ENCODE data around the gene TMEM174.
"Not testable (repeated sequence)": the region's sequence is repeated elsewhere in the genome, so short reads cannot be mapped to it uniquely, and the experiment has no call there.

TMEM174 gene

GRCh38 chr5:73197637-73198257, 24.8 kb downstream of the TMEM174 start:
- DNase-seq: no peak

DNA sequence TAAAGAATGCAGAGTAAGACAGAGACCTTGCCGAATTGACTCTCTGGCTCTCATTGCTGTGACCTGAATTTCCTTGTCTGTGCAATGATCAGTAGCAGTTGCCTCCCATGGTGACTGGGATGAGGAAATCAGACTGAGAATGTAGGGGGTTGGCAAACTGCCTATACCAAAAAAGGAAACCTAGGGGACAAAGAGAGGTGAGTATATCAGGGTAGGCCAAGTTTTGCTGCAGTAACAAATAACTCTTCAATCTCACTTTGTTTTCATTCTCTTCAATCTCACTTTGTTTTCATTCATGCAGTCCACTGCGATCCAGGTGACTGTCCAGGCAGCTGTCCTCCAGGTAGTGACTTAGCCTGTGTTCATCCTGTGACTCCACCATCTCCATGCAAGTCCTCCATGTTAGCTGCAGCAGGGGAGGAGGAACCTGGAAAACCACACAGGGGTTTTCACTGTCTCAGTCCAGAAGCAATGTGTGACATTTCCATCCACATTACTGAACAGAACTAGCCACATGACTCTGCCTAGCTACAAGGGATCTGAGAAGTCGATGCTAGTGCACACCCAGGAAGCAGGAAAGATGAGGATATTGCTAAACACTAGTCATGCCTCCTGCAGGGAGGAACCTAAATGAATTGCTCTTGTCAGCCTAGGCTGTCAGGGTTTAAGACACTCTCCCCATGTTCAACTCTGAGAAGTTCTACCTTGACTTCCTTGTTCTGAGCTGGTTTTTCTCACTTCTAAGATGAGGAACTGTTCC, 26.0 kb downstream of the TMEM174 start:
- no peak for DNase-seq

DNA sequence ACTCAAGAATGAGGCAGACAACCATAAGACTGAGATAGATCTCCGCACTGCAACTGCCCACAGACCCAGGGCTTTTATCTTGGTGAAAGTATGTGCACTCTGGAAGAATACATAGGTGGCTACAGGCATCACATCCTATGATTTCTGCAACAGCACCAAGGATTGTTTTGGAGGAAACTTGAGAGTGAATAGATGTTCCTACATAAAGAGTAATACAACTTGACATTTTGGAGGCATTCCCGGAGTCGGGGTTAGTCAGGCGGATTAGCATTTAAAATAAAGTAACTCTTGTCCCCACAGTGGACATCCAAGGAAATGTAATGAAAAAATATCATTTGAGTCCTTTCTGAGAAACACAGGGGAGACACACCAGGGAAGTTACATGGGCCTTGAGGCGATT, 26.7 kb downstream of the TMEM174 start:
- DNase-seq: no peak

- peak; percentile 72 for DNase-seq
These were observed 28.8 kb downstream of the TMEM174 start for GRCh38 chr5:73201547-73202513.

DNA sequence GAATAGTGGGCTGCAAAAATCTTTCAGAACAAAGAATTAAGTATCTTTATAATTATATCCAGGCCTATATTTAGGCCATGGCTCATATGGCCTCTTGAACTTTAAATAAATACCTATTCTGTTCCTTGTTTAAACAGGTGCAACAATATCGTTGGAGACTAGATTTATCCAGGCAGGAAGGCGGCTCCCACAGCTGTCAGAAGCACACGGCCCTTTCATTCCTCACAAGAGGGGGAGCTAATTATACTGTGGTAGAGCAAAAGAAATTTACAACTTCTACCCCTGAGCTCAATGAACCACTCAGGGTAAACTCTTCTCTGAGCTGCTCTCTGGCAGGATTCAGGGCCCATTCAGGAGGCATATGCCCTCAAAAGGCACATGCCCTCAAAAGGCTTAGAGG, 31.3 kb downstream of the TMEM174 start:
- no peak for DNase-seq

DNA sequence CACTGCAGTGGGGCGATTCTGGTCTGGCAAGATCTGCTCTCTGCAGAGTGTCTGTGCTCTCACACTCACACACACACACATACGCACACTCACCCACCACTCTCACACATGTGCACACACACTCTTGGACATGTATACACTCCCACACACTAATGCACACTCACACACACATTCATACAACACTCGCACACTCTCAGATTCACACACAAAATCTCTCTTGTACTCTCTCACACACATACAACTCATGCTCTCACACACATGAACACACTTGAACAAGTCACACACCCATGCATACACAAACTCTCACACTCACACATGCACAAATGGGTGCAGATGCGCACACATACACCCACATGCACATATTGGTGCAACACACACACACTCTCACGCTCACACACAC, 31.7 kb downstream of the TMEM174 start:
- no peak for DNase-seq

DNA sequence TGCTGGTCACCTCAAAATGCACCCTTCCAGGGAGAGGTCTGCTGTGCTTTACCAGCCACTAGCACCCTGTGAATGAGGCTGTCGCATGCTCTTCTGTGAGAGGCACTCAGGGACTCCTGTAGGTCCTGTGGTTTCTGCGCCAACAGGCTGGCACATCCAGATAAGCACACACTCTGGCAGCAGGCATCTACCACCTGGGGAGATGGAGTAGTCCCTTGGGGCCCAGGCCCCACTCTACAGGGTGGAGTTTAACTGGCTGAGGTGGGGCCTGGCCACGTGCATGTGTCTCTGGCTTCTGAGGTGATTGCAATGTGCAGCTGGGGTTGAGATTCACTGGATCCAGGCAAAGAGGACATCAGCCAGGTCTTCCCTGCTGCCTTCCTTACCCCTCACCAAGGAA, 32.3 kb downstream of the TMEM174 start:
- DNase-seq: no peak

GRCh38 chr5:73207239-73207638, 34.2 kb downstream of the TMEM174 start:
- DNase-seq: not testable (repeated sequence)

DNA sequence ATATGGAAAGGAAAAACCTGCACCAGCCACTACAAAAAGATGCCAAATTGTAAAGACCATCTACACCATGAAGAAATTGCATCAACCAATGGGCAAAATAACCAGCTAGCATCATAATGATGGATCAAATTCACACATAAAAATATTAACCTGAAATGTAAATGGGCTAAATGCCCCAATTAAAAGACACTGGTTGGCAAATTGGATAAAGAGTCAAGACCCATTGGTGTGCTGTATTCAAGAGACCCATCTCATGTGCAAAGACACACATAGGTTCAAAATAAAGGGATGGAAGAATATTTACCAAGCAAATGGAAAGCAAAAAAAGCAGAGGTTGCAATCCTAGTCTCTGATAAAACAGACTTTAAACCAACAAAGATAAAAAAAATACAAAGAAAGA, 36.1 kb downstream of the TMEM174 start:
- not testable (repeated sequence) for DNase-seq

DNA sequence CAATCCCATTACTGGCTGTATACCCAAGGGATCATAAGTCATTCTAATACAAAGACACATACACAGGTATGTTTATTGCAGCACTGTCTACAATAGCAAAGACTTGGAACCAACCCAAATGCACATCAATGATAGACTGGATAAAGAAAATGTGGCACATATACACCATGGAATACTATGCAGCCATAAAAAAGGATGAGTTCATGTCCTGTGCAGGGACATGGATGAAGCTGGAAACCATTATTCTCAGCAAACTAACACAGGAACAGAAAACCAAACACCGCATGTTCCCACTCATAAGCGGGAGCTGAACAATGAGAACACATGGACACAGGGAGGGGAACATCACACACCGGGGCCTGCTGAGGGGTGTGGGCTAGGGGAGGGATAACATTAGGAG, 39.7 kb downstream of the TMEM174 start:
- DNase-seq: not testable (repeated sequence)

- no peak for DNase-seq
These were observed 40.6 kb downstream of the TMEM174 start for GRCh38 chr5:73213566-73213998.

DNA sequence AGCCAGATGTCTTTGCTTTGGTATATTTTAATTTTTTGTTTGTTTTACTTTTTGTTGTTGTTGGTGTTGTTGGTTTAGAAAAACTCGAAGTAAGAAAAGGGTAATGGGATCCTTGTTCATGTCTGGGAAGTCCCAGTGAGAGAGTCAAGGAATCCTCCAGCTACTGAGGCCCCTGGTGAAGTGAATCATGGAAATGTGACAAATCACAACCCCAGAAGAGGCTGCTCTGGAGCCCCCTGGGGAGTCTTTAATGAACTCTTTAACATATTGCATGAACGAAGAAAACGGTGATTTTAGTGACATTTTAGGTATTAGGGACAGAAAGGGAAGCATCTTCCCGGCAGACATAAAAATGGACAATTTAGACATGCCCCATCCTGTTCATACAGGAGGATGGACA, 41.3 kb downstream of the TMEM174 start:
- DNase-seq: no peak

DNA sequence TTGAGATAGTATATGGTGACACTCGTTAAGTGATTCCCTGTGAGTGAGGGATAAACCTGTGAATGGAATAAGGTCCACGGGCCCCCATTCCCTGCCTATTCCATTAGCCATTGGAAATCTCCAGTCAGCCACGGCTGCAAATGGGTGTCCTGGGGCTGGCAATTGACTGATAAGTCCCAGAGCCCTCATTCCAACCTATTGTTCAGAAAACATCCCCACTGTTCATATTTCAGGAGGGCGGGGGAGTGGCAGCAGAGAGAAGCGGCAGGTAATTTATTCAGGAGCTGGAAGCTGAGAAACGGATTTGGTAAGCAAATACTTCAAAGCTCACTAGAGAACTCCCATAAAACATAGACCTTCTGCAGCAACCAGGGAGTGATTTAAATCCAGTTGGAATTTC, 42.0 kb downstream of the TMEM174 start:
- DNase-seq: no peak

- DNase-seq: no peak
These were observed 42.5 kb downstream of the TMEM174 start for GRCh38 chr5:73215531-73215890.

- DNase-seq: peak; percentile 68
These were observed 43.1 kb downstream of the TMEM174 start for GRCh38 chr5:73215891-73216610.

DNA sequence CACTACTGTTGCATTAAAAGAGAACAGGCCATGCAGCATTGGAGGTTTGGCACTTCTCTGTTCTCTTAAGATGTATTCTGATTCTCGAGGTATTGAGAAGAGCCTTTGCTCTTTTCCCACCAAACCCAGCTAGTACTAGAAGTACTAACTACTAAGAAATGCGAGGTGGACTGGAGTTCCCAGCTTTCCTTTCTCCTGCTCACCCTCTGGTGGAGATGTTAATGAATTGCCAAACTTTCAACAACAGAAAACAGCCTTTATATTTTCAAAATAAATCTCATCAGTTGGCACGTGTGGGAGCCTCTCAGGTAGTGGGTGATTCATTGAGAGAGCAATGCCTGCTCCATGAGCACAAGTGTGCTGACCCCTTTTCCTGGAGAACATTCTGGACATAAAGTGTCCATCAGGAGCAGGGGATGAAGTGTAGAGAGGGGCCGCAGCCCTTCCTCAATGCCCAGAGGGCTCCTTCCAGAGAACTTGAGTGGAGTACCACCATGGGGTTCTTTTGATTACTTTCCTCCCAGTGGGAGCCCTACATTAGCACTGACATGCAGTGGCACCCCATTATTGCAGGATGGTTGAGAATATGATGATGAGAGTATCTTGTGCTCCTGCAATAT, 45.7 kb downstream of the TMEM174 start:
- no peak for DNase-seq

GRCh38 chr5:73219336-73219735, 46.3 kb downstream of the TMEM174 start:
- not testable (repeated sequence) for DNase-seq

DNA sequence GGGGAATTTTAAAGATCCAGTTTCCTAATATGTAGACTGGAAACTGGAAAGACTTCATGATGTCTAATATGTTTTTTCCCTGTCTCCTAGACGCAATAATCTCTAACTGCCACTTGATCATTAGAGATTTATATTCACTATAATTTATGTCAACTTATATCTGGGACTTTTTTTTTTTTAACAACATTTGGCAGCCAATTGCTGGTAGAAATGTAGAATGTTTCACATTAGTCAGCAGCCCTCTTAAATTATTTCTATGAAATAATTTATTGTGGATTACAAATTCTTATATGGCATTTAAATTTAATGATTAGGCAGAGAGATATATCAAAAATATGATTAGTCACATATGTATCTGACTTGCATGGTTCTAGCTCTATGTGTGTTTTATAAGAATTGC, 48.2 kb downstream of the TMEM174 start:
- DNase-seq: no peak

DNA sequence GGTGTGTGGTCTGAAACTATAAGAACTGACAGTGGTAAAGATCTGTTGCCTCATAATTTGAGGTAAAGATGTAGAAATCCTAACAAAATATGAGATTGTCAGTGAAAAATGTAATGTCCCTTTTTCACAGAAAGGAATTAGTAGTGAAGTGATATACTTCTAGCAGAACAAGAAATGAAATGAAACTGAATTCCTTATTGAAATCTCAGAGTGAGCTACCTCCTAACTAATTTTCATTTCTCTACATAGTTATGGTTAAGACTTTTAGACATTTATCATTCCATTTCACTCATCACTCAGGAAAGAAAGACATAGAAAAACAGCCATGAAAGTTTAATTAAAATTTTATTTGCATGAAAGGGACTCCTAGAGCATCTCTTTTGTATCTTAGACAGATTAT, 48.7 kb downstream of the TMEM174 start:
- DNase-seq: no peak

DNA sequence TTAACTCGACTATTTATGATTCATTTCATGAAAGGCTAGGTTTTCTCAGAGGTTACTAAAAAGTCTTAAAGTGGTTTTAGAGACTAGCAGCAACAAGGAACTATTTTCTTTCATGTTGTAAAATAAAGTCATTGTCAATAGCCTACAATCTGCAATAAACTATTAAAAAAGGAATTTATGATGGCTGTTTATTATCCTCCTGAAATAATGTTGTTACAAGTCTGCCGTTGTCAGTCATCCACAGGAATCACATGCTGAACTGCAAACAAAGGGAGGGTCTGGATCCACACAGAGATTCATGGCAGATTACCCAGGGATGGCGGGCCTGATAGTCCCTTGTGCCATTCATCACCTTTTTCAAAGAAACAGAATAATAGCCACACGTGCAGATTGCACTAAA, 49.2 kb downstream of the TMEM174 start:
- DNase-seq: no peak
